Natural killer cell (primary cell): ENCODE results near the gene CCDC157. TPM values are rescaled to one million over a fixed set of nuclear protein-coding genes. Genes with fewer than 3 reads are reported as not detected.

ENCODE experiments used
- ATAC-seq, 3 donors: fragments of 150-1000 bp in 2 of 3; fragments of 200-7000 bp in 1 of 3; cut with Tn5 transposase; 1 replicate in 1 of 3; 2 replicates in 2 of 3; pipeline ENCODE4 v1.10.0; 2021; ENCODE audit warnings: mild to moderate bottlenecking in 2 of 3, moderate library complexity in 2 of 3
- DNase-seq, 2 donors: peaks; one replicate each; pipeline versions ENCODE4 v3.0.0 to v3.0.0-alpha.2; 2013 to 2021; ENCODE audit warnings: mixed read lengths in 1 of 2
- H3K27ac ChIP-seq: one replicate; pipeline ENCODE4 v1.5.1; 2013; ENCODE audit warnings: mild to moderate bottlenecking, low read length
- H3K27me3 ChIP-seq: one replicate; pipeline ENCODE4 v1.6.1; 2013; ENCODE audit warnings: low read length; ENCODE audit not compliant: control insufficient read depth, insufficient read depth
- H3K36me3 ChIP-seq: one replicate; pipeline ENCODE4 v1.6.1; 2013; ENCODE audit warnings: low read length; ENCODE audit not compliant: control insufficient read depth, insufficient read depth
- H3K4me1 ChIP-seq: one replicate; pipeline ENCODE4 v1.6.1; 2013; ENCODE audit warnings: low read length; ENCODE audit not compliant: control insufficient read depth, insufficient read depth
- H3K4me3 ChIP-seq: one replicate; pipeline ENCODE4 v1.5.1; 2013; ENCODE audit warnings: low read length
- H3K9me3 ChIP-seq: one replicate; pipeline ENCODE4 v1.6.1; 2013; ENCODE audit warnings: low read length; ENCODE audit not compliant: control insufficient read depth, insufficient read depth
- H3K27ac Mint-ChIP-seq, 2 donors: one replicate each; pipeline ENCODE4 v1.8.0; 2022; ENCODE audit warnings: mild to moderate bottlenecking in 2 of 2, mixed read lengths in 2 of 2, moderate library complexity in 1 of 2
- H3K27me3 Mint-ChIP-seq, 2 donors: one replicate each; pipeline ENCODE4 v1.8.0; 2022; ENCODE audit warnings: low read depth in 2 of 2, mixed read lengths in 2 of 2
- H3K36me3 Mint-ChIP-seq: one replicate; pipeline ENCODE4 v1.8.0; 2022; ENCODE audit warnings: mixed read lengths
- H3K4me1 Mint-ChIP-seq, 2 donors: one replicate each; pipeline ENCODE4 v1.8.0; 2022; ENCODE audit warnings: mixed read lengths in 2 of 2
- H3K4me3 Mint-ChIP-seq: one replicate; pipeline ENCODE4 v1.8.0; 2022; ENCODE audit warnings: mild to moderate bottlenecking, moderate library complexity, mixed read lengths
- H3K9me3 Mint-ChIP-seq, 2 donors: one replicate each; pipeline ENCODE4 v1.8.0; 2022; ENCODE audit warnings: mixed read lengths in 2 of 2
- WGBS: methylation state at CpG from one replicate; pipeline ENCODE4 v1.1.7; 2013; ENCODE audit warnings: missing lambda C conversion rate; ENCODE audit not compliant: insufficient coverage; 5-methylcytosine and 5-hydroxymethylcytosine counted together
- intact Hi-C: fragments of 100-400 bp; cut with micrococcal nuclease; formaldehyde crosslinking; loops from one replicate; pipeline ENCODE4 v1.14.2; 2022
- total RNA-seq, 4 donors: library from RNA; stranded (reverse); fragments of 120-200 nt in 1 of 4; gene quantifications; one replicate each; pipeline versions ENCODE4 v1.2.3 to v1.2.4, GENCODE V29; 2013 to 2022
- TF ChIP-seq, protein P1 (sequence below): fragments of 200-600 bp; IDR thresholded peaks from one replicate; pipeline ENCODE4 v1.8.0; 2022; ENCODE audit warnings: antibody characterized with exemption

CCDC157 gene
- total RNA-seq, 3 donors from 2014 or later (not counting 1 experiment from before 2014, with no cell fraction given), result 7.7 to 9.7 (median 8.4) TPM

DNA sequence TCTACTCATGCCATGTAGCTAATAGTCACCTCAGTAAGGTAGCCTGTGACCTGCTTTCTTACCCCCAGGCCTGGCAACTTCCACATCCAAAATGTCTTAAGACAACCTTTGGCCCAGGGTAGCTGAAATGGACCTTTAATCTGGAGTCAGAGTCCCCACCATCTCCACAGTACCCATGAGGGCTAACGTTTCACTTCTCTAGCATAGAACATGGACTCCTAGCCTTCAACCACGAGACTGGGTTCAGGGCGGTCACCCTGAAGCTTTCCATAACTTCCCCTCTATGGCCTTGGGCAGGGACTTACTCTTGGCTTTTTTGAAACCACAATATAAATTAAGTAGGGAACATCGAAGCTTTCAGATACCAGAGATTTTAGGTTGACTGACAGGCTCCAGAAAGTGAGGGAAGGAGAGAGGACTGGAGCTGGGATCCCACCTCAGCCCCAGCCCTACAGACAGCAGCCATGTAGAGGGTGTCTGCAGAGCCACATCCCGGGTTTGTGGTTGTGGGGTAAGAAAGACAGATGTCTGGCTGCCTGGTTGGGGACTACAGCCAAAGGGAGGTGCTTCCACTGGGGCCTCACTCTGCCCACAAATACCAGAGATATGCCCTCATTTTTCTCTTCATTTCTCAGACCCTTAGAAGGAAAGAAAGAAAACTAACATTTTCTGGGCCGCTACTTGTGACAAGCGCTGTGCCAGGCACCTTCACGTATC is 32.6 kb upstream of the CCDC157 start:
- peaks cover 18% of the 10 kb centered on the region for H3K36me3 ChIP-seq
- no peaks in the 10 kb centered on the region for H3K9me3 Mint-ChIP-seq
- intact Hi-C loops, result no loop called here
- no peaks in the 10 kb centered on the region for H3K27me3 ChIP-seq
- peak; percentile 28 to 67 for DNase-seq
- ATAC-seq, result peak in 1 of 3 donors; percentile 37
- H3K27ac ChIP-seq, result peak overlapping the region; percentile 10
- 44% methylated on average over 3 of the region's 8 CpGs for WGBS
- H3K27me3 Mint-ChIP-seq, result no peaks in the 10 kb centered on the region
- no peaks in the 10 kb centered on the region for H3K36me3 Mint-ChIP-seq
- peak overlapping the region; percentile 88 for H3K4me3 Mint-ChIP-seq
- peaks cover 56 to 74% of the 10 kb centered on the region in 2 donors for H3K4me1 Mint-ChIP-seq
- peaks cover 66% of the 10 kb centered on the region for H3K4me1 ChIP-seq
- TF ChIP-seq, protein P1, sequence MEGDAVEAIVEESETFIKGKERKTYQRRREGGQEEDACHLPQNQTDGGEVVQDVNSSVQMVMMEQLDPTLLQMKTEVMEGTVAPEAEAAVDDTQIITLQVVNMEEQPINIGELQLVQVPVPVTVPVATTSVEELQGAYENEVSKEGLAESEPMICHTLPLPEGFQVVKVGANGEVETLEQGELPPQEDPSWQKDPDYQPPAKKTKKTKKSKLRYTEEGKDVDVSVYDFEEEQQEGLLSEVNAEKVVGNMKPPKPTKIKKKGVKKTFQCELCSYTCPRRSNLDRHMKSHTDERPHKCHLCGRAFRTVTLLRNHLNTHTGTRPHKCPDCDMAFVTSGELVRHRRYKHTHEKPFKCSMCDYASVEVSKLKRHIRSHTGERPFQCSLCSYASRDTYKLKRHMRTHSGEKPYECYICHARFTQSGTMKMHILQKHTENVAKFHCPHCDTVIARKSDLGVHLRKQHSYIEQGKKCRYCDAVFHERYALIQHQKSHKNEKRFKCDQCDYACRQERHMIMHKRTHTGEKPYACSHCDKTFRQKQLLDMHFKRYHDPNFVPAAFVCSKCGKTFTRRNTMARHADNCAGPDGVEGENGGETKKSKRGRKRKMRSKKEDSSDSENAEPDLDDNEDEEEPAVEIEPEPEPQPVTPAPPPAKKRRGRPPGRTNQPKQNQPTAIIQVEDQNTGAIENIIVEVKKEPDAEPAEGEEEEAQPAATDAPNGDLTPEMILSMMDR, result no peak
- peak overlapping the region; percentile 82 to 84 for H3K27ac Mint-ChIP-seq
- no peaks in the 10 kb centered on the region for H3K9me3 ChIP-seq
- H3K4me3 ChIP-seq, result no peak overlapping the region

DNA sequence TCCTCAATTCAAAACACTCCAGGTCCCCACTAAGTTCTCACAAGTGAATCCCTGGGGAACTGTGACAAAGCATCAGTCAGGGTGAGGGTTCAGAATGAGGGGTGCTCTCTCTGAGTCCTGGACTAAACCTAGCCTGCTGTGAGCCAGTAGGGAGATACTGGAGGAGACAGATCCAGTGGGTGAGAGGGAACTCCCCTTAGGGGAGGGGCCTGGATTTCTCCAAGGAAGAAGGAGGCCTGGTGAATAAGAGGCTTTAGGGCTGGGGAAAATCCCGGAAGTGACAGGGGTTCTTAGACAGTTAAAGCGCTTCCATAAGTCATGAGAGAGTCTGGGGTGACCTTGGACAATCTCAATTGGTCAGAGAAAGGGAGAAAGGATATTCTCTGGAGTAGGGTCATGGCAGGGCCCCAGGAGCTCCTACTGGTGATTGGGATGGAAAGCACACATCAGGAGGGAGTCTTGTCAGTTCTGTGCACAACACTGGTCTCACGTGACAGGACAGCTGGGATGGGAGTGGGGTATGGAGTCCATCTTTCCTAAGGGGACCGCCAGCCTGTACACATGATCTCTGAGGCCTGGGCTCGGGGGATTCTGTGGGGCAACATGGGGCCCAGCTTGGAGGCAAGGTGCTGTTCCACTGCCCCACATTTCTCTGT is 31.6 kb upstream of the CCDC157 start:
- Histone ChIP-seq H3K36me3 (peaks cover 8% of the 10 kb centered on the region), H3K4me3 (peak overlapping the region; percentile 51), H3K9me3 (no peaks in the 10 kb centered on the region), H3K27ac (peak overlapping the region; percentile 10), H3K27me3 (no peaks in the 10 kb centered on the region), H3K4me1 (peaks cover 56% of the 10 kb centered on the region)
- ATAC-seq (no peak), DNase-seq (peak in 1 of 2 donors; percentile 29)
- Mint-ChIP-seq H3K27ac (peak overlapping the region; percentile 82 to 84), H3K27me3 (no peaks in the 10 kb centered on the region), H3K36me3 (no peaks in the 10 kb centered on the region), H3K9me3 (no peaks in the 10 kb centered on the region), H3K4me1 (peaks cover 48 to 63% of the 10 kb centered on the region in 2 donors), H3K4me3 (peak overlapping the region; percentile 88)
- WGBS, result 79% methylated on average over 5 of the region's 5 CpGs
- intact Hi-C loops, result no loop called here
- TF ChIP-seq, protein P1, result no peak

DNA sequence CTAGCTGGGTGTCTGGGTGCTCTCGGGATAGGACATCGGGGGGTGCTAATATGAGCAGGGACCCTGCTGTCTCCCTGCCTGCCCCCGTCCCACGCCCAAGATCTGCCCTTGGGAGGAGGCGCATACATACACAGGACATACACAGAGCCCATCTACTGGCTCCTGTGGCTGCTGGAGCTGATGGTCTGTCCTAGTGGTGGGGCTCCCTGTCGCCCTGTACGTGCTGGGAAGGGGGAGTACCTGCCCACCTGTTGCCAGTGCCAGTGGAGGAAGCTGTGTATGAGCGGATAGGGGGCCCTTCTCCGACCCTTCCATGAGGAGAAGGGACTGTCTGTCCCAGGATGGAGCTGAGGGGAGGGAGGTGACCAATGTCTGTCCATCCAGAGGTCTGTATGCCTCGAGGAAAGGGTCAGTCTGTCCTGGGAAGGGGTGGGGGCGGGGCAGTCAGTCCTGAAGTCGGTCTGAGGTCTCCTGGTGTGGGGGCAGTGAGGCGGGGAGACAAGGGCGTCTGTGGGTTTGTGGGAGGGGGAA is 31.0 kb upstream of the CCDC157 start:
- no peaks in the 10 kb centered on the region for H3K36me3 Mint-ChIP-seq
- no peaks in the 10 kb centered on the region for H3K27me3 Mint-ChIP-seq
- intact Hi-C loops, result loop anchor here (2.0 kb wide), 1 partner anchor 37 kb away; the partner anchor contains the start of gene CASTOR1
- Histone ChIP-seq H3K4me3 (peak overlapping the region; percentile 51), H3K27me3 (no peaks in the 10 kb centered on the region), H3K9me3 (no peaks in the 10 kb centered on the region), H3K4me1 (peaks cover 52% of the 10 kb centered on the region), H3K36me3 (peaks cover 7% of the 10 kb centered on the region), H3K27ac (no peak overlapping the region)
- no peaks in the 10 kb centered on the region for H3K9me3 Mint-ChIP-seq
- H3K4me3 Mint-ChIP-seq, result peak overlapping the region; percentile 88
- DNase-seq, result peak in 1 of 2 donors; percentile 30
- ATAC-seq, result no peak
- peaks cover 42 to 57% of the 10 kb centered on the region in 2 donors for H3K4me1 Mint-ChIP-seq
- peak overlapping the region; percentile 82 to 84 for H3K27ac Mint-ChIP-seq
- TF ChIP-seq, protein P1, result no peak
- 45% methylated on average over 14 of the region's 14 CpGs for WGBS
